PFSK-1 (cell line): ENCODE data around the gene C2orf69.

ENCODE experiments used
- FOXP2 ChIP-seq: optimal IDR thresholded peaks from 2 replicates; pipeline ENCODE3; 2011; ENCODE audit warnings: borderline replicate concordance, control low read depth, inconsistent platforms; ENCODE audit not compliant: insufficient read depth; ENCODE audit errors: extremely low read length, extremely low read depth
- POLR2AphosphoS5 ChIP-seq: IDR thresholded peaks from 2 replicates; pipeline ENCODE4 v1.6.1; 2012; ENCODE audit warnings: low read depth, mild to moderate bottlenecking, control low read depth, low read length, moderate library complexity
- SIN3A ChIP-seq: IDR thresholded peaks from 2 replicates; pipeline ENCODE4 v1.6.1; 2012; ENCODE audit warnings: mild to moderate bottlenecking, low read length, moderate library complexity, borderline replicate concordance; ENCODE audit not compliant: insufficient read depth
- TAF1 ChIP-seq: IDR thresholded peaks from 2 replicates; pipeline ENCODE4 v1.6.1; 2012; ENCODE audit warnings: low read length, control low read depth, borderline replicate concordance; ENCODE audit not compliant: insufficient read depth
- TF ChIP-seq, protein P1 (sequence below), 2 experiments: IDR thresholded peaks; 2 replicates each; pipeline versions ENCODE4 v1.6.1 to v1.8.0; 2011 to 2012; ENCODE audit warnings: low read depth in 2 of 2, low read length in 2 of 2, control low read depth in 1 of 2, inconsistent platforms in 1 of 2, mild to moderate bottlenecking in 1 of 2, moderate library complexity in 1 of 2; ENCODE audit not compliant: insufficient read depth in 1 of 2

Gene C2orf69

DNA sequence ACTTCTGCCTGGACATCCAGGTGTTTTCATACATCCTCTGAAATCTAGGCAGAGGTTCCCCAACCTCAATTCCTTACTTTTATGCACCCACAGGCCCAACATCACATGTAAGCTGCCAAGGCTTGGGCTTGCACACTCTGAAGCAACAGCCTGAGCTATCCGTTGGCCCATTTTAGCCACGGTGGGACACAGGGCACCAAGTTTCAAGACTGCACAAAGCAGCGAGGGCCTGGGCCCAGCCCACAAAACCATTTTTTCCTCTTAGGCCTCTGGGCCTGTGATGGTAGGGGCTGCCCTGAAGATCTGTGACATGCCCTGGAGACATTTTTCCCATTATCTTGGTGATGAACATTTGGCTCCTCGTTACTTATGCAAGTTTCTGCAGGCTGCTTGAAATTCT lies 5.9 kb downstream of the C2orf69 start:
- TF ChIP-seq, protein P1, sequence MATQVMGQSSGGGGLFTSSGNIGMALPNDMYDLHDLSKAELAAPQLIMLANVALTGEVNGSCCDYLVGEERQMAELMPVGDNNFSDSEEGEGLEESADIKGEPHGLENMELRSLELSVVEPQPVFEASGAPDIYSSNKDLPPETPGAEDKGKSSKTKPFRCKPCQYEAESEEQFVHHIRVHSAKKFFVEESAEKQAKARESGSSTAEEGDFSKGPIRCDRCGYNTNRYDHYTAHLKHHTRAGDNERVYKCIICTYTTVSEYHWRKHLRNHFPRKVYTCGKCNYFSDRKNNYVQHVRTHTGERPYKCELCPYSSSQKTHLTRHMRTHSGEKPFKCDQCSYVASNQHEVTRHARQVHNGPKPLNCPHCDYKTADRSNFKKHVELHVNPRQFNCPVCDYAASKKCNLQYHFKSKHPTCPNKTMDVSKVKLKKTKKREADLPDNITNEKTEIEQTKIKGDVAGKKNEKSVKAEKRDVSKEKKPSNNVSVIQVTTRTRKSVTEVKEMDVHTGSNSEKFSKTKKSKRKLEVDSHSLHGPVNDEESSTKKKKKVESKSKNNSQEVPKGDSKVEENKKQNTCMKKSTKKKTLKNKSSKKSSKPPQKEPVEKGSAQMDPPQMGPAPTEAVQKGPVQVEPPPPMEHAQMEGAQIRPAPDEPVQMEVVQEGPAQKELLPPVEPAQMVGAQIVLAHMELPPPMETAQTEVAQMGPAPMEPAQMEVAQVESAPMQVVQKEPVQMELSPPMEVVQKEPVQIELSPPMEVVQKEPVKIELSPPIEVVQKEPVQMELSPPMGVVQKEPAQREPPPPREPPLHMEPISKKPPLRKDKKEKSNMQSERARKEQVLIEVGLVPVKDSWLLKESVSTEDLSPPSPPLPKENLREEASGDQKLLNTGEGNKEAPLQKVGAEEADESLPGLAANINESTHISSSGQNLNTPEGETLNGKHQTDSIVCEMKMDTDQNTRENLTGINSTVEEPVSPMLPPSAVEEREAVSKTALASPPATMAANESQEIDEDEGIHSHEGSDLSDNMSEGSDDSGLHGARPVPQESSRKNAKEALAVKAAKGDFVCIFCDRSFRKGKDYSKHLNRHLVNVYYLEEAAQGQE (IDR thresholded peaks at IDR 0.05; ENCODE audit: insufficient read depth in 1 of 2, low read depth in 2 of 2, low read length in 2 of 2), result no peak
- TF ChIP-seq SIN3A (no peak), POLR2AphosphoS5 (no peak), FOXP2 (no peak), TAF1 (no peak)

DNA sequence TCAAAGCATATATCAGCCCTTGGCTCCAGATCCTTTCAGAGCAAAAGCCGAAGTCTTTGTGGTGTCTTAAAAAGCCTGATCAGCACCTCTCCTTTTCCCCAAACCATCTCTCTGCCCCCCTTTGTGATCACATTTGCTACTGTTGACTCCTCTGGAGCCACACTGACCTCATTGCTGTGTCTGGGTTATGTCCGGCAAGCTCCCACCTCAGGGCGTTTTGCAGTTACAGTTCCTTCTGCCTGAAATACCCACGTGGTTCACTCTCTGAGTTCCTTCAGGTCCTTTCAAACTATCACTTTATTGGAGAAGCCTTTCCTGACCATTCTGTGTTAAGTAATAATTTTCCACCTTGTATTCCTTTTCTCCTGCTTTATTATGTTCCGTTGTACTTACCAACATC lies 11.8 kb downstream of the C2orf69 start:
- TF ChIP-seq FOXP2 (peak; percentile 74), TAF1 (no peak)

- TF ChIP-seq POLR2AphosphoS5 (no peak), TAF1 (no peak), FOXP2 (no peak), SIN3A (no peak)
- TF ChIP-seq, protein P1 (IDR thresholded peaks at IDR 0.05; ENCODE audit: insufficient read depth in 1 of 2, low read depth in 2 of 2, low read length in 2 of 2), result no peak
These were observed 12.8 kb downstream of the C2orf69 start for GRCh38 chr2:199923924-199924323.

GRCh38 chr2:199926806-199927205 lies 15.7 kb downstream of the C2orf69 start:
- TF ChIP-seq TAF1 (no peak), FOXP2 (no peak)

- TF ChIP-seq TAF1 (no peak), POLR2AphosphoS5 (no peak), FOXP2 (no peak), SIN3A (no peak)
- TF ChIP-seq, protein P1 (IDR thresholded peaks at IDR 0.05; ENCODE audit: insufficient read depth in 1 of 2, low read depth in 2 of 2, low read length in 2 of 2), result no peak
These were observed 17.1 kb downstream of the C2orf69 start for GRCh38 chr2:199928226-199928625.

GRCh38 chr2:199928626-199929025 lies 17.5 kb downstream of the C2orf69 start:
- TF ChIP-seq, protein P1 (IDR thresholded peaks at IDR 0.05; ENCODE audit: insufficient read depth in 1 of 2, low read depth in 2 of 2, low read length in 2 of 2), result no peak
- TF ChIP-seq POLR2AphosphoS5 (no peak), SIN3A (no peak), FOXP2 (no peak), TAF1 (no peak)
